Suppressor macrophage (primary cell): Measurements from ENCODE around the gene IFTAP.
A peak's percentile ranks its signal among the peaks of the same experiment; 100 is the strongest.

Experiments
- DNase-seq, 4 experiments: peaks; one replicate each; pipeline ENCODE4 v3.0.0-alpha.2; 2020 to 2022

The IFTAP gene

DNA sequence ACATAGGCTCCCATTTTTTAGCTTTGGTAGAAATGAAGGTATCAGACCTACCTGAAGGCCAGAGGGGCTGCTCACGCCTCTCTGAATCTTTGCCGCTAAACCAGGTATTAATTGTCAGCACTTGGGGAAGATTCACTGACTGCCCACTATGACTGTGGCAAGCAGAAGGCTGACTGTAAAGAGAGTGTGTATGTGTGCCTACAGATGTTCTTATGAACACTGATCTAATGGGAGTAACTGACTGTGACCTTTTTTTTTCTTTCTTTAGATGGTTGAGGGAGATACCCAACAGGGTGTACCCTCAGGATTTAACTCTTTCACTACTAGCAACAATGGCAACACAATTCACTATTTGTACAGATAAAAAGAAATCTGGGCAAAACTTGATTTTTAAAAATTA lies 3.7 kb downstream of the IFTAP start, which contains the start of gene RAG2:
TSS of gene RAG2 (minus strand) at position 186 of the 400 bp plus-strand sequence. CDS start 4,068 bp downstream, outside the sequence.
- DNase-seq = no peak

DNA sequence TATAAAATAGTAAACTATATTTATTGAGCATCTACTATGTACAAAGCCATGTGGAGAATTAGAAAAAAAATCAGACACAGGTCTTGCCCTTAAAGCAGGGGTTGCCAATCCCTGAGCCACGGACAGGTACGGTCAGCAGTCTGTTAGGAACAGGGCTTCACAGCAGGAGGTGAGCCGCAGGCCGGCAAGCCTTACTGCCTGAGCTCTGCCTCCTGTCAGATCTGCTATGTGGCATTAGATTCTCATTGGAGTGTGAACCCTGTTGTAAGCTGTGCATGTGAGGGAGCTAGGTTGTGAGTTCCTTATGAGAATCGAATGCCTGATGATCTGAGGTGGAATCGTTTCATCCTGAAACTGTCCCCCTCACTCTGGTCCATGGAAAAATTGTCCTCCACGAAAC lies 5.9 kb downstream of the IFTAP start:
- no peak for DNase-seq

- peak in 2 of 4 experiments; percentile 30 to 39 for DNase-seq
These were observed 6.9 kb downstream of the IFTAP start for GRCh38 chr11:36601155-36601554.

GRCh38 chr11:36602135-36602534 lies 7.8 kb downstream of the IFTAP start:
- no peak for DNase-seq

GRCh38 chr11:36605221-36606216 lies 11.2 kb downstream of the IFTAP start:
- no peak for DNase-seq

DNA sequence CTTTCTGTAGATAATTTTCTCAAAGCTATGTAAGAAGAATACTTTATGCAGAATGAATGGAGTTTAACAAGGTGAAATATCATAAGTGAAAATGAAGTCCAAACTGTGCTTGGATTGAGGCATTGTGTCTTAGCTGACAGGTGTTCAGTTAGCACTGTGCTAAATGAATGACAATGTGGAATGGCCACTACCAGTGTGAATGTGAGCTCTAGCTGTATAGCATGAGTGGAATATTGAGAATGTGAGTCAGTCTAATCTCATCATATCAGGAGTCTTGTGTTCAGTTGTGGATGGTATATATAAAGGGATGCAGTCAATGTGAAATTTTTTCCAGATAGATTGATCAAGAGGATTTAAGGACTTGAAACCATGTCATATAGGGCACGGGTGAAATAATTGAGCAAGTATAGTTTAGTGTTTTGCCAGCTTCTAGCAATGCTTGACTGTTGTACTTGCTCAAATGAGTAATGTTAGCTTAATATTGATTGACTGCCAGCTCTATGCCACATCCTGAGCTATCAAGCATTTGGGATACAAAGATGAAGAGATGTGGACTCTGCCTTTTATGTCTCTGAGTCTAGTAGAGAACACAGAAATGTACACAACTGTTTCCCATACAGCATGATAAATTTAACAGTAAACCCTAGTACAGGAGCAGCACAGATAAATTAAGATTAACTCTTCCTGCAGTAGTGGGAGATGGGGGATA lies 14.3 kb downstream of the IFTAP start:
- no peak for DNase-seq

DNA sequence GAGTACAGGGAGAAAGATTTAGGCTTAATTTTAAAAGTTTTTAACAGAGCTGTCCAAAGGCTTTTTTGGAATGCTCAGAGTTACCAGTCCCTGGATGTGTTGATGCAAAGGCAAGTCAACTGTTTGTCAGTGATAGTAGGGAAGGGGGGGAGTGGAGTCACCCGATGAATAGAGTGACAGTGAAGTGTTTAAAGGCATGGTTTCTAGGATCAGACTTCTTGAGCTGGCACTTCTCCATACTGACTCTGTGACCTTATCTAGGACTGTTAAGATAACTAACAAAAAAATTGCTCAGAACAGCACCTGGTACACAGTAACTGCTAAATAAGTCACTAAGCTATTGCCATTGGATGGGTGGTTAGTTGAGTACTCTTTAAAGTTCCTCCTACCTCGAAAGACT lies 15.1 kb downstream of the IFTAP start:
- no peak for DNase-seq

- no peak for DNase-seq
These were observed 21.5 kb downstream of the IFTAP start for GRCh38 chr11:36615826-36616225.

- no peak for DNase-seq
These were observed 23.5 kb downstream of the IFTAP start for GRCh38 chr11:36617543-36618362.

GRCh38 chr11:36618363-36619047 lies 24.2 kb downstream of the IFTAP start:
- no peak for DNase-seq

- peak in 1 of 4 experiments; percentile 2 for DNase-seq
These were observed 25.2 kb downstream of the IFTAP start for GRCh38 chr11:36619502-36619901.

- DNase-seq = peak in 2 of 4 experiments; percentile 26 to 31
These were observed 25.9 kb downstream of the IFTAP start for GRCh38 chr11:36620246-36620645.

GRCh38 chr11:36622431-36623136 lies 28.3 kb downstream of the IFTAP start:
- peak; percentile 5 to 41 (median 30) for DNase-seq

- no peak for DNase-seq
These were observed 29.2 kb downstream of the IFTAP start for GRCh38 chr11:36623494-36623893.

- no peak for DNase-seq
These were observed 32.7 kb downstream of the IFTAP start for GRCh38 chr11:36627006-36627405.

GRCh38 chr11:36627471-36627870 lies 33.2 kb downstream of the IFTAP start:
- no peak for DNase-seq

- no peak for DNase-seq
These were observed 33.8 kb downstream of the IFTAP start for GRCh38 chr11:36628141-36628540.

DNA sequence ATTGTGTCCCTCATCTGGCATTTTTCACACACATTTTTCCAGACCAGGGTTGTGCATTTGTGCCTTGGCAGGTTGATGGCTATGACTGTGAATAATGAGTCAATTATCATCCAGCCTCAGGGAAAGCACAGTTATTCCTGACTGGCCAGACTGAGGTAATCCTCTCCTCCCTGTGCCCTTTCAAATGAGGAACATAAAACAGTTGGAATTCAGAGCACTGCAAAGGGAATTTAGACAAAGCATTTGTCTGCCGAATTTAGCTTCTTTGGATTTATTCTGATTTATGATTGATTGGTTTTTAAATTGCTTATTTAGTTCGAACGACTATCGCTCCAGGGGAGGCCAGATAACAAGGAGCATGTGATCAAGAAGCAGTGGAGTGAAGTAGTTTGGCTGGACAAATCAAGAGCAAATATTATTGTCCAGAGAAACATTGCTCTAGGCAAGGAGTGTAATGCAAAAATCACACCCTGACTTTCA lies 34.5 kb downstream of the IFTAP start:
- DNase-seq = no peak

DNA sequence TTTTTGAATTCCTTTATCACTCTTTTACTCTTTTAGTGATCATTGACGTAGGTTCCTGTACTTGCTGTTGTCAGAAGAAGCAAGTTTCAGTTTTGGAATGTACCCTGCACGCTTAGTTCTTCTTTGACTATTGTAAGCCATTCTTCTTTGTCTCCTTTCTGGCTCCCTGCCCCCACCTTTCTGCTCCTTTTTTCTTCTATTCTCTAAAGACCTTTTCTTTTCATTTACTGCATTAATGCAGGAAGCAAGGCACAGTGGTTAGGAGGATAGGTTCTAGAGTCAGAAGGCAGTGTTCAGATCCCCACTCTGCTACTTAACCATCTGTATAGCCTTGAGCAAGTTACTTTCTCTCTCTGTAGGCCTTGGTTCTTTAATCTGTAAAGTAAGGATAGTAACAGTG lies 37.5 kb downstream of the IFTAP start:
- no peak for DNase-seq

GRCh38 chr11:36635066-36635862 lies 41.0 kb downstream of the IFTAP start:
- DNase-seq = no peak
